GM19324 (cell line): ENCODE measurements around the gene PLSCR2.
"Not testable (repeated sequence)": the region's sequence is repeated elsewhere in the genome, so short reads cannot be mapped to it uniquely, and the experiment has no call there.

Source experiments
- ATAC-seq: cut with Tn5 transposase; IDR thresholded peaks from one replicate; pipeline ENCODE4 v1.9.1; 2021; ENCODE audit warnings: mild to moderate bottlenecking, moderate library complexity; ENCODE audit not compliant: unreplicated experiment, low FRiP score

The PLSCR2 gene

DNA sequence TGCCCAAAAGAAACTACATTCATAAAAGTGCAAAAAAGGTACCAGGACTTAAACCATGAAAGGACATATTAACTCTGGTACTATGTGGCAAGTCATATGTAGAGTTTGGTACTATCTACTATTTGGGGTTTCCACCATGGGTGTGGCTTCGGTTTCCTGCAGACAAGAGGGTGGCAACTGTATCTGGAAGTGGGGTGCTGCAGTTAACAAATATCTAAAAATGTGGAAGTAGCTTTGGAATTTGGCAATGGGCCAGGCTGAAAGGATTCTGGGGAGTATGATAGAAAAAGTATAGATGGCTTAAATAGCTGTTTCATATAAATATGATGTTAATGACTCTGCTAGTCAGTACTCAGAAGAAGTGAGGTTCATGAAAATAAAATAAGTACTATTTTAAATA is 44.0 kb downstream of the PLSCR2 start:
- ATAC-seq, result no peak

DNA sequence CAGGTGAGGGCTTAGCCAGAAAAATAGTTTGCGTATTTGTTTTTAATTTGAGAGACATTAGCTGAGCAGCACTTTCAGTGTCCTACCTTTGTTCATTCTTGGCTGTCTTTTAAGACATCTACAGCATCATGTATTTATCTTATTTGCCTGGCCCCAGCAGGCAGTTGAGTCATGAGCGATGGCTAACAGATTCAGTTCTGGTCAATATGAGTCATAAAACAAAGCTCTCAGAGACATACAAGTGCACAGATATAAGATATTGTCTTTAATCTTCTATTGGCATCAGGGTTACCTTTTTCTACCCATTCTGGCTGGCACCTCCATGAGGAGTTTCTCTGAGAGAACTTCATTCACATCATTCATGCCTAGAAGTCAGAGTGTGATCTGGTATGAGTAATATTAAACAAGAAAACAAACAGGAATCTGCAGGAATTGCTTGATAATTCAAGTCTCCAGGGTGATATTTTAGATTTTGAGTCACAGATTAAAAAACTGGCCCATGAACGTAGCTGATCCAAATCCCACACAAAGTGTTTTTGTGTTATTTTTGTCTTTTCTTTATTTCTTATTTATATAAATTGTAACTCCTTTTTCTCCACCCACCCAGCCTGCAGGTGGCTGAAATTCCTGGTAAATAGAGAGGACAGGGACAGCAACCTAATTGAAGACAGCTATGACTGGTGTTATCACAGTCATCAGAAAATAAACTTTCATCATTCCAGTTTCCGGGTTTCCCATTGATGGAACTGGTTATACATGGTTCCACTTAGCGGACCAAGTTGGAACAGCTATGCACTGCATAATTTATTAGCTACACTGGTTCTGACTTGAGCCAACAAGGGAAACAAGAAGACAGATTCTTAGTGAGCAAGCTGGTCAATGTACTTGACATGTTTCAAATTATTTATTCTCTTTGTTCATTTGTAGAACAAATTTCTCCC is 47.3 kb downstream of the PLSCR2 start:
- no peak for ATAC-seq

DNA sequence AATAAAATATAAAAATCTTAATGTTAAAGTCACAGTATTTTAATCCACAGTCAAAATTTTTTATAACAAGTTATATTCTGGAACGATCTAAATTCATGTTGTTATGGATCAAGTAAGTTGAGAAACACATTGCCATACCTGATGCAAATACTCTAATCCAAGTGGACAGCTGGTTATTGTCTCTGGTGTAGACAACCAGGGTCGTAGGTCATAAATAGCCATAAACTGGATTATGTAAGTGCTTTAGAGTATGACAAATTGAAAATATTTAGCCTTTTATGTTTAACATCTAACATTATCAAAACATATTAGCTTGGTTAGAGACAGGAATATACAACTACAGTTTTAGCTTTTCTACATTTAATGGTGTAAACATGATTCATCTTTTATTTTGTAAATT is 53.0 kb downstream of the PLSCR2 start:
- no peak for ATAC-seq

DNA sequence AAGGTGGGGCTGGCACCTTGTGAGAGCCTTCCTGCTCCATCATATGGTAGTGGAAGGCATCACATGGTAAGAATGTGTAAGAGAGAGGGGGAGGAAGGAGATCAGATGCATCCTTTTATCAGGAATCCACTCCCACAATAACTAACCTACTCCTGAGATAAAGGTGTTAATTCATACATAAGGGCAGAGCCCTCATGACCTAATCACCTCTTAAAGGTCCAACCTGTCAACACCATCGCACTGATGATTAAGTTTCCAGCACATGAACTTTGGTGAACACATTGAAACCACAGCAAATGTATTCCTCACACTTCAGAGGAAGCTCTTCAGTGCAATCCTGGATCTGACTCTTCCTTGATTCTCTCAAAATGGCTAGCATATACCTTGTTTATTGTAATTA is 55.4 kb downstream of the PLSCR2 start:
- ATAC-seq, result no peak

DNA sequence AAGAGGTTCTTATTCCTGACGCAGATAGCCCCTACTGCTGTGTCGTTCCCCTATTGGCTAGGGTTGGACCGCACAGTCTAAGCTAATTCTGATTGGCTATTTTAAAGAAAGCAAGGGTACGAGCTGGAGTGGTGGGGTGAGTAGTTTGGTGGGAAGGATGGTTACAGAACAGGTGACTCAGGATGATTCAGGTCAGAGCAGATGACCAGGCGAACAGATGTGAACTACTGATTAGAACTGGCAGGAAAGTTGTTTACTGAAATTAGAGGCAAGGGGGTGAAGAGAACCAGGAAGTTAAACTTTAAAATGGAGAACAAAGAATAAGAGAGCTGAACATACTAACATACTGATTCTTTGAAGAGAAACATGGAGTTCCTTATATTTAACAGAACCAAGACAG is 56.6 kb downstream of the PLSCR2 start:
- not testable (repeated sequence) for ATAC-seq

DNA sequence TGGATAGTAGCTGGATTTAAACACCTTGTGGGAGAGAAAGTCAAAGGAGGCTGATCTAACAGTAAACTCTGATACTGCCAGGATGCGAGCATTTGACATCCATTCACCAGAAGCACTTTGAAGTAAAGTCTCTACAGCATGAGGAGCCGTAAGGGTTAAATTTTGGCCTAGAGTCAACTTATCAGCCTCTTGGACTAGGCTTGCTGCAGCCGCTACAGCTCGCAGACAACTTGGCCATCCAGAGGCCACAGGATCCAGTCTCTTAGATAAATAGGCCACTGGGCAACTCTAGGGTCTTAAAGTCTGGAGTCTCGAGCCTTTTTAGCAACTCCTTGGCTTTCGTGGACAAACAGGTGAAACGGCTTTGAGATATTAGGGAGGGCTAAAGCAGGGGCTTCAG is 61.4 kb downstream of the PLSCR2 start:
- no peak for ATAC-seq

DNA sequence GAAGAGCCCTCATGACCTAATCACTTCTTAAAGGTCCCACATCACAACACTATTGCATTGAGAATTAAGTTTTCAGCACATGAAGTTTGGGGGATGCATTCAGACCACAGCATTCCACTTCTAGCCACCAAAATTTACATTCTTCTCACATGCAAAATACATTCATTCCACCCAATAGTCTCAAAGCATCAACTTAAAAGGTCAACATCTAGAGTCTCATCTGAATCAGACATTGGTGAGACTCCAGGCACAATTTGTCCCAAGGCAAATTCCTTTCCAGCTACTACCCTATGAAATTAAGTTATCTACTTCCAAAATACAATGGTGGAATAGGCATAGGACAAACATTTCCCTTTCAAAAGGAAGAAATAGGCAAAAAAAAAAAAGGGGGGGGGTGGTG is 64.9 kb downstream of the PLSCR2 start:
- no peak for ATAC-seq

DNA sequence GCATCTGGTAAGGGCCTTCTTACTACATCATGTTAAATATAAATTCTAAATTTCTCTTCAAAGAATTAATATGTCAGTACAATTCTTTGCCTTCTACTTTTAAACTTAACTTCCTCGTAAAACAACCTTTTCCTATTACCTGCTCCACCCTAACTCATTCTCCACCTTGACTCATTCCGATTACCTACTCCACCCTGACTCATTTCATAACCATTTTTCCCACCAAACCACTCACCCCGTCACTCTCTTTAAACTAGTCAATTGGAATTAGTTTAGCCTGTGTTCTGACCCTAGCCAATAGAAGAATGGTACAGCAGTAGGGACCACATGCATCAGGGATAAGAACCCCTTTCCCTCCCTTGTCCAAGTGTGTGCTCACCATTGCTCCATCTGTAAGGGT is 65.6 kb downstream of the PLSCR2 start:
- no peak for ATAC-seq

DNA sequence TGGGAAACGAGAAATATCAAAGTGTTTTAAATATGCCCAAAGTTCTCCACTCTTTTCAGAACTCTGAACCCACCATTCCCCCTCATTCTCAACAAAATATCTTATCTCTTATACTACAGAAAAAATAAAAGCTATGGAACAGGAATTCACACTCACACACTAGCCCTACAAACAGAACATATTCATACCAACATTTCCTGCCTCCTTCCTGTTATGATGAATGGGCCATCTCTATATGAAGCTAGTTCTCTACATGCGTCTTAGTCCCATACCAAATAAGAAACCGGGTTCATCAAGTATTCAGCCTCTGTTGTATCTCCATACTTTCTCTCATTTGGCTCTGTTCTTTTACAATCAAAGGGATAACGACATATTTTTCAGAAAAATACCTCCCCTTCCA is 72.6 kb downstream of the PLSCR2 start:
- no peak for ATAC-seq

DNA sequence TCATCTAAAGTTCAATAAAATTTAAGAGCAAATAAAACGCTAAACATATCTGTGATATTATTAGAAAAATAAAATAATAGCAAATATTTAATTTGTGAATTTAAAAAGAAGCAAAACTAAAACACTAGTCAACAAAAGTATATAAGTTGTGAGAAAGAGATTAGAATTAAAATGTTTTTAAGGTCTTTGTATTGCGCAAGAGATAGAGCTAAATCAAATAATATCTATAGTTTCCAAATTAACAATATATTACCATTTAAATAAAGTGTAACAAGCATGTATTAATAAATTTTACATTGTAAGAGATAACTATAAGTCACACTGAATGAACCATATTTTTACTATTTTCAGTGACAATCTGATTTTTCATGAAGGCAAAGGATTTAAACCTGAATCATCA is 74.2 kb downstream of the PLSCR2 start:
- ATAC-seq, result no peak

DNA sequence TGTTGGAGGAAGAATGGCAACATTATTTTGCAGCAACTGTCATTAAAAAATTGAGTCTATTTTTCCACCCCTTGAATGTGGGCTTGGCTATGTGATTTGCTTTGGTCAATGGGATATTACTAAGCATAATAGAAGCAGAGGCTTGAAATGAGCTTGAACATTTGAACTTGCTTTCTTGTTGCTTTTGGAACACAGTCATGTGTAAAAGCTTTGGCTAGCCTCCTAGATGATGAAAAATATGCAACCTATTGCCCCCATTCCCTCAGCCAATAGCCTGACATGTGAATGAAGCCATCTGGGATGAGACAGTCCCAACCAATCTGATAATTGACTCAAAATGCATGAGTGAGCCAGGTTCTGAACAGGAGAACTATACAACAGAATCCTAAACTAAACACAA is 78.4 kb downstream of the PLSCR2 start:
- ATAC-seq, result no peak

DNA sequence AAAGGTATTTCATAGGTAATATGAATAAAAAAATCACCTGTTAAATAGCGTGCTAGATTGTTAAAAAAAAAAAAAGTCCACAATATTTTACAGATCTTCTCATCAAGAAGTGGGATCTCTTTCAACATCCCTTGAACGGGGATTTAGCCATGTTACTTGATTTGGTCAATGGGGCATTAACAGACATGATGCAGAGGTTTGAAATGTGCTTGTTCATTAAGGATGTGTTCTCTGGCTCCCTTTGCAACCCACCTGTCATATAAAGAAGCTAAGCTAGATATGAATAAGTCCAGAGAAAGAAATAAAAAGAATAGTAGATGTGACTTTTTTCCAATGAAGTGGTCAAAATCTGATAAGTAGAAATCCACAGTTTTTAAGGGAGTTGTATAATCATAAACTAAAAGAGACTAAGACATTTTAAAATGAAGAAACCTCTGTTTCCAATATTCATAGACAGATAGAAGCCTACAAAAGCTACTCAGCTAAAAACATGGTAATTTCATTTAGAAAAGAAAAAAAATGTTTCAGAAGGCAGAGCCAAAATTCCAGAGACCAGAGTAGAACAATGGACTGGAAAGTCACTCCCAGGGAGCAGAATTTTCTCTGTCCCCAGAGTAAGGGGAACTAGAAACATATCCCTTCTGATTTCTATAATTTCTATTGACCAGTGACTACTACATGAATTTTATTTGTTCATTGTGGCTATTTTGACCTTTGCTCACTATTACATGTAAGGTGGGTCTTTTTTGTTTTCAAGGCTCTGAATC is 79.2 kb downstream of the PLSCR2 start:
- ATAC-seq, result no peak

DNA sequence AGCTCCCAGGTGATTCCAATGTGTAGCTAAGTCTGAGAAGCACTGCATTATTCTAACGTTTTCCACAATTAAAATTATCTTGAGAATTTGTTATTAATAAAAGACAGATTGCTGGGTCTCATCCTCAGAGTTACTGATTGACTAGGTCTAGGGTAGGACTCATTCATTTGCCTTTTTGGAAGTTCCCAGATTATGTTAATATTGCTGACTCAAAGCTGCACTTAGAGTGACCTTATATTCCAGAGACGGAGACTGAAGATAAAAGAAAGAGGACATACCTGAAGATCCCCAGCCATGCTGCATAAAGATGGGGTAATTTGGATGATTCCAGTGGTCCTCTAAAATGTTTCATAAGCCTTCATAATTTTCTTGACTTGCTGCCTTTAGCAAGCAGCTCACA is 81.8 kb downstream of the PLSCR2 start:
- ATAC-seq, result no peak

DNA sequence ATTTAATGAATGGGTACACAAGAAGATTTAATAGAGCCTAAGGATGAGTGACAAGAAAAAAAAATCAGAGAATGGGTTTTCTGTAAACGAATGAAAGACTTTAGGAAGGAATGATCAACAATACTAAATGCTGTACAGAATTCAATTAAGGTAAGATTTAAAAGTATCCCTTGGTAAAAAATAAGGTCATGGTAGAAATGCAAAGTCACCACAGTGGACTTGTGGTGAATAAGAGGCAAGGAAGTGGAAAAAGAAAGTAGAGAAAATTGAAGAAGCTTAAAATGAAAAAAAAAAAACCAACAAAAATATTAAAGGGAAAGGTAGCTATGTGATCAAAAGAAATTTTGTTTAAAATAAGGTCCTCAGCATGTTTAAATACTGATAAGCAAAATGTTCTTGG is 82.4 kb downstream of the PLSCR2 start:
- no peak for ATAC-seq

DNA sequence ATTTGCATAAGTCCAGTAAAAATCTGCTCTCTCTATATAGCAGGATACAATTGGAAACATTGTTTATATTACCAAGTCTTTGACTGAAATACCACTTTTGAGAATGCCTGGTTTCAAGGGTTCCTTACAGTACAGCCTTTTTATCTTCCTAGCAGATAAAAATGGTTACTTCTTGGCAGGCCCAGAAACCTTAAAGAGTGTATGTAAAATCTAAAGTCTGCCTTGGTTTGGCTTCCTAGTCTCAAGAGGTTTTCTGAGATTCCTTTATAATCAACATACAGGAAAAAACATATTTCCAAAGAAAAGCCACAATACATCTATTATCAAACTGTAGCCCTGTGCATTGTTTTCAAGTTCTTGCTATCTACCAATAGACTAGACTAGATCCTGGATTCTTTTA is 84.6 kb downstream of the PLSCR2 start:
- no peak for ATAC-seq
